Fibroblast of lung (primary cell): ENCODE measurements around the gene MBNL1. TPM values are rescaled to one million over a fixed set of nuclear protein-coding genes. Genes with fewer than 3 reads are reported as not detected.

Experiments used
- DNase-seq, 2 donors: peaks; one replicate each; pipeline versions ENCODE4 v3.0.0 to v3.0.0-alpha.2; 2010; ENCODE audit warnings: low read depth in 2 of 2
- H2AFZ ChIP-seq: 2 replicates; pipeline ENCODE4 v1.5.1; 2012; ENCODE audit warnings: low read length, control low read depth, inconsistent platforms
- H3K27ac ChIP-seq: 2 replicates; pipeline ENCODE4 v1.5.1; 2011; ENCODE audit warnings: low read length, control low read depth; ENCODE audit not compliant: insufficient read depth
- H3K27me3 ChIP-seq: 2 replicates; pipeline ENCODE4 v1.5.1; 2011; ENCODE audit warnings: mild to moderate bottlenecking, low read length; ENCODE audit not compliant: control insufficient read depth, insufficient read depth
- H3K36me3 ChIP-seq: 2 replicates; pipeline ENCODE4 v1.5.1; 2011; ENCODE audit warnings: low read length; ENCODE audit not compliant: control insufficient read depth, insufficient read depth
- H3K4me1 ChIP-seq: 2 replicates; pipeline ENCODE4 v1.5.1; 2011; ENCODE audit warnings: low read length; ENCODE audit not compliant: control insufficient read depth, insufficient read depth; ENCODE audit errors: extremely low read depth
- H3K4me2 ChIP-seq: 2 replicates; pipeline ENCODE4 v1.5.1; 2011; ENCODE audit warnings: low read length, control low read depth; ENCODE audit not compliant: insufficient read depth; ENCODE audit errors: extremely low read depth
- H3K4me3 ChIP-seq, 4 experiments: fragments of 200-600 bp in 1 of 4; sonication (generic) in 1 of 4; replicated peaks in 1 of 4; 2 replicates each; pipeline ENCODE4 v1.5.1; 2011 to 2016; ENCODE audit warnings: low read length in 4 of 4, low read depth in 3 of 4, mild to moderate bottlenecking in 3 of 4, control low read depth in 2 of 4, inconsistent platforms in 1 of 4, mixed read lengths in 1 of 4; ENCODE audit not compliant: insufficient read depth in 1 of 4; ENCODE audit errors: control extremely low read depth in 1 of 4
- H3K79me2 ChIP-seq: 2 replicates; pipeline ENCODE4 v1.5.1; 2012; ENCODE audit warnings: mild to moderate bottlenecking, low read length, inconsistent platforms; ENCODE audit not compliant: control insufficient read depth, insufficient read depth
- H3K9ac ChIP-seq: 2 replicates; pipeline ENCODE4 v1.5.1; 2011; ENCODE audit warnings: mild to moderate bottlenecking, low read length, control low read depth; ENCODE audit not compliant: insufficient read depth
- H3K9me3 ChIP-seq: 2 replicates; pipeline ENCODE4 v1.5.1; 2012; ENCODE audit warnings: low read depth, low read length; ENCODE audit not compliant: control insufficient read depth, insufficient read depth
- H4K20me1 ChIP-seq: 2 replicates; pipeline ENCODE4 v1.5.1; 2011; ENCODE audit warnings: low read length; ENCODE audit not compliant: control insufficient read depth, insufficient read depth; ENCODE audit errors: extremely low read depth
- CTCF ChIP-seq, 2 donors: IDR thresholded peaks in 1 of 2; conservative IDR thresholded peaks in 1 of 2; 1 replicate in 1 of 2; 2 replicates in 1 of 2; pipeline ENCODE4 v1.5.1; 2011 to 2012; ENCODE audit warnings: low read length in 2 of 2, control low read depth in 1 of 2, inconsistent platforms in 1 of 2, low read depth in 1 of 2, mild to moderate bottlenecking in 1 of 2
- EZH2 ChIP-seq: IDR thresholded peaks from 2 replicates; pipeline ENCODE4 v1.5.1; 2012; ENCODE audit warnings: low read length, control low read depth, mild to moderate bottlenecking; ENCODE audit errors: missing control alignments
- polyA plus RNA-seq, 2 donors: library from polyadenylated mRNA; depleted of rRNA in 1 of 2; stranded (reverse) in 1 of 2; unstranded in 1 of 2; fragments of >200 nt; gene quantifications; 2 replicates each; pipeline ENCODE4 v1.2.1, GENCODE V29; 2011 to 2012; ENCODE audit warnings: missing spikeins in 1 of 2
- total RNA-seq: library from RNA; depleted of rRNA; stranded (reverse); fragments of >200 nt; gene quantifications from 2 replicates; pipeline ENCODE4 v1.2.1, GENCODE V29; 2014

MBNL1 gene
- total and polyA plus RNA-seq, 2 donors (not counting 1 experiment from before 2014, with no cell fraction given), result 150 to 213 TPM

DNA sequence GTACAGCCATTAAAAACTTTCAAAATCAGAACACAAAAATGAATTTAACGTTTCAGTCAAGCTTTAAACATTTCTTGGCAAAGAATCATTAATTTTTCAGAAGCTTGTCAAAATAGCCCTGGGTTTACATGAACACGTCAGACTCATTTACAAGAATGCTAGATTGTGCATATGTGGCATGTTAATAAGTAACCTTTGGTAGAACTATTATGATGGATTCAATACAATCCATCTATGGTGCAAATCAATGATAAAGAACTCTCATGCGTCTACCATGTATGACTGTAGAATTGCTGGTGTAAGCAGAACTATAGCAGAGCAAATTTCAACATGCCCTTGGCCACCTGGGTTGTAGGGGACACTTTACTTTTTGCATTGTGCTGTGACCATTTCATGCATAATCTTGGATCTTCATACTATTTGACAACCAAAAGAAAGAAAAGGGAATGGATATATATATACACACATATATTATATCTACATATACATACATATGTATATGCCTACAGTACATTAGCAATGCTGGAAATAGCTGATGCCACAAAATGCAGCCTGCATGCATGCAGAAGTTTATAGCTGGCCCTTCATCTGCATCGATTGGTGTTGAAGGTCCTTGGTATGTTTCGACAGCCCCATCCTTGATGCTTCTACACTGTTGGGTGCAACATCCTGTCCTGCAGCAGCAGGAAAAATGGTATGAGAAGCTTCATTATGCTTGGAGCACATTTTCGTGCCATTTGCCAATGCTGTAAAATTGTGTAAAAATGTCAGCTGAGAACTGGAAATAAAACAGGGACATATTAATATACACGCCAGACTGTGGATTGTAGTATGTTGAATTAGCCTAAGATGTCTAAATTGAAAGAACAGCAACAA is 189.0 kb downstream of the MBNL1 start:
- TF ChIP-seq EZH2 (no peak), CTCF (conservative IDR thresholded peaks at IDR 0.05 in 1 of 2, IDR thresholded peaks at IDR 0.05 in 1 of 2; ENCODE audit: low read depth in 1 of 2, low read length in 2 of 2) (no peak)
- Histone ChIP-seq H3K36me3 (peaks cover 6% of the 10 kb centered on the region), H3K79me2 (peaks cover 4% of the 10 kb centered on the region), H3K4me2 (no peak overlapping the region), H3K9ac (no peak overlapping the region), H3K27ac (no peak overlapping the region), H3K4me3 (no peak overlapping the region), H2AFZ (no peak overlapping the region), H3K9me3 (no peaks in the 10 kb centered on the region), H3K27me3 (no peaks in the 10 kb centered on the region), H3K4me1 (no peaks in the 10 kb centered on the region), H4K20me1 (no peaks in the 10 kb centered on the region)
- no peak for DNase-seq

GRCh38 chr3:152458376-152459117 is 189.8 kb downstream of the MBNL1 start:
- H3K4me2 ChIP-seq, result no peak overlapping the region
- H3K9ac ChIP-seq, result no peak overlapping the region
- no peaks in the 10 kb centered on the region for H3K4me1 ChIP-seq
- peak in 1 of 2 donors; percentile 64 for DNase-seq
- H3K9me3 ChIP-seq, result no peaks in the 10 kb centered on the region
- no peak overlapping the region for H3K4me3 ChIP-seq
- H2AFZ ChIP-seq, result no peak overlapping the region
- peaks cover 6% of the 10 kb centered on the region for H3K36me3 ChIP-seq
- H3K27me3 ChIP-seq, result no peaks in the 10 kb centered on the region
- H4K20me1 ChIP-seq, result no peaks in the 10 kb centered on the region
- TF ChIP-seq EZH2 (no peak), CTCF (conservative IDR thresholded peaks at IDR 0.05 in 1 of 2, IDR thresholded peaks at IDR 0.05 in 1 of 2; ENCODE audit: low read depth in 1 of 2, low read length in 2 of 2) (no peak)
- H3K27ac ChIP-seq, result no peak overlapping the region
- H3K79me2 ChIP-seq, result peaks cover 4% of the 10 kb centered on the region

- H3K27me3 ChIP-seq, result no peaks in the 10 kb centered on the region
Measured at GRCh38 chr3:152459118-152459515, 190.4 kb downstream of the MBNL1 start.

More at GRCh38 chr3:152459118-152459515, 190.4 kb downstream of the MBNL1 start:
- Histone ChIP-seq H3K27ac (no peak overlapping the region), H3K79me2 (peaks cover 4% of the 10 kb centered on the region), H3K9ac (no peak overlapping the region), H3K36me3 (peaks cover 6% of the 10 kb centered on the region), H3K4me3 (no peak overlapping the region), H4K20me1 (no peaks in the 10 kb centered on the region), H3K4me1 (no peaks in the 10 kb centered on the region), H2AFZ (no peak overlapping the region), H3K9me3 (no peaks in the 10 kb centered on the region), H3K4me2 (no peak overlapping the region)
- no peak for DNase-seq
- no peak for TF ChIP-seq CTCF (conservative IDR thresholded peaks at IDR 0.05 in 1 of 2, IDR thresholded peaks at IDR 0.05 in 1 of 2; ENCODE audit: low read depth in 1 of 2, low read length in 2 of 2)
- TF ChIP-seq EZH2, result no peak
